HAP-1 (cell line): ENCODE measurements around the gene PRC1.

Experiments used
- DNase-seq, 2 experiments: peaks; one replicate each; pipeline ENCODE4 v3.0.0-alpha.2; 2016 to 2020; ENCODE audit warnings: low spot score in 2 of 2
- H3K27me3 ChIP-seq: fragments of 250-450 bp; sonication (Bioruptor Pico); 2 replicates; pipeline ENCODE4 v1.5.1; 2020; ENCODE audit warnings: low read depth, mild to moderate bottlenecking, moderate library complexity
- H3K36me3 ChIP-seq: fragments of 250-450 bp; sonication (Bioruptor Pico); replicated peaks from 2 replicates; pipeline ENCODE4 v1.5.1; 2020; ENCODE audit warnings: mild to moderate bottlenecking
- H3K4me1 ChIP-seq: fragments of 250-450 bp; sonication (Bioruptor Pico); 2 replicates; pipeline ENCODE4 v1.5.1; 2020; ENCODE audit warnings: mild to moderate bottlenecking
- H3K4me3 ChIP-seq: fragments of 250-450 bp; sonication (Bioruptor Pico); 2 replicates; pipeline ENCODE4 v1.5.1; 2020; ENCODE audit warnings: mild to moderate bottlenecking, moderate library complexity
- H3K9me3 ChIP-seq: fragments of 250-450 bp; sonication (Bioruptor Pico); 2 replicates; pipeline ENCODE4 v1.5.1; 2020; ENCODE audit warnings: mild to moderate bottlenecking, moderate library complexity
- in situ Hi-C: fragments of 300-500 bp; cut with MboI; formaldehyde crosslinking; loops from 3 replicates; pipeline ENCODE4 v1.14.3; 2020; ENCODE audit warnings: low sequenced_read_pairs, inconsistent platforms, mixed read lengths

Gene PRC1

GRCh38 chr15:90994417-90995311, at the start of gene PRC1:
TSS of gene PRC1 (minus strand) at chr15:90994535. CDS start at chr15:90994417, 118 bp downstream.
- Histone ChIP-seq H3K27me3 (no peaks in the 10 kb centered on the region), H3K9me3 (no peaks in the 10 kb centered on the region), H3K4me1 (peaks cover 12% of the 10 kb centered on the region), H3K4me3 (peak within 1 kb of the TSS; percentile 100), H3K36me3 (peaks cover 18% of the 10 kb centered on the region)
- DNase-seq: peak; percentile 97 to 99
- in situ Hi-C loops: loop anchor here (5.0 kb wide), 1 partner anchor 37 kb away; no protein-coding TSS in a partner anchor

- no peak for DNase-seq
- Histone ChIP-seq H3K9me3 (no peaks in the 10 kb centered on the region), H3K4me1 (no peaks in the 10 kb centered on the region), H3K36me3 (no peaks in the 10 kb centered on the region), H3K27me3 (peaks cover 6% of the 10 kb centered on the region), H3K4me3 (no peak overlapping the region)
- in situ Hi-C loops: no loop called here
Observed at GRCh38 chr15:91043202-91043874, 49.0 kb upstream of the PRC1 start.

GRCh38 chr15:91040856-91041255, 46.5 kb upstream of the PRC1 start:
- no peak for DNase-seq
- no peaks in the 10 kb centered on the region for H3K9me3 ChIP-seq
- peaks cover 15% of the 10 kb centered on the region for H3K27me3 ChIP-seq
- H3K4me1 ChIP-seq: no peaks in the 10 kb centered on the region
- in situ Hi-C loops: no loop called here
- H3K4me3 ChIP-seq: no peak overlapping the region
- H3K36me3 ChIP-seq: no peaks in the 10 kb centered on the region

- no peak overlapping the region for H3K4me3 ChIP-seq
- no peaks in the 10 kb centered on the region for H3K9me3 ChIP-seq
- H3K36me3 ChIP-seq: no peaks in the 10 kb centered on the region
- peaks cover 17% of the 10 kb centered on the region for H3K27me3 ChIP-seq
- DNase-seq: no peak
- H3K4me1 ChIP-seq: no peaks in the 10 kb centered on the region
- in situ Hi-C loops: no loop called here
Observed at GRCh38 chr15:91039996-91040395, 45.7 kb upstream of the PRC1 start.

GRCh38 chr15:91032919-91033803, 38.8 kb upstream of the PRC1 start:
- peaks cover 17% of the 10 kb centered on the region for H3K27me3 ChIP-seq
- peak in 1 of 2 experiments; percentile 77 for DNase-seq
- no peaks in the 10 kb centered on the region for H3K36me3 ChIP-seq
- no peak overlapping the region for H3K4me3 ChIP-seq
- H3K4me1 ChIP-seq: no peaks in the 10 kb centered on the region
- in situ Hi-C loops: no loop called here
- no peaks in the 10 kb centered on the region for H3K9me3 ChIP-seq

- H3K27me3 ChIP-seq: peaks cover 12% of the 10 kb centered on the region
- no peaks in the 10 kb centered on the region for H3K9me3 ChIP-seq
- in situ Hi-C loops: no loop called here
Observed at GRCh38 chr15:91031796-91032195, 37.5 kb upstream of the PRC1 start.

GRCh38 chr15:91027677-91028076, 33.3 kb upstream of the PRC1 start:
- H3K36me3 ChIP-seq: no peaks in the 10 kb centered on the region
- H3K9me3 ChIP-seq: no peaks in the 10 kb centered on the region
- DNase-seq: no peak
- H3K4me1 ChIP-seq: peaks cover 4% of the 10 kb centered on the region
- H3K27me3 ChIP-seq: no peaks in the 10 kb centered on the region
- in situ Hi-C loops: no loop called here
- H3K4me3 ChIP-seq: no peak overlapping the region

More at GRCh38 chr15:91031796-91032195, 37.5 kb upstream of the PRC1 start:
- no peak for DNase-seq
- Histone ChIP-seq H3K4me3 (no peak overlapping the region), H3K4me1 (no peaks in the 10 kb centered on the region), H3K36me3 (no peaks in the 10 kb centered on the region)

GRCh38 chr15:91023720-91024119, 29.4 kb upstream of the PRC1 start:
- Histone ChIP-seq H3K36me3 (no peaks in the 10 kb centered on the region), H3K4me3 (no peak overlapping the region), H3K9me3 (no peaks in the 10 kb centered on the region), H3K4me1 (peaks cover 11% of the 10 kb centered on the region), H3K27me3 (no peaks in the 10 kb centered on the region)
- in situ Hi-C loops: no loop called here
- no peak for DNase-seq

- in situ Hi-C loops: no loop called here
- Histone ChIP-seq H3K9me3 (no peaks in the 10 kb centered on the region), H3K27me3 (no peaks in the 10 kb centered on the region), H3K4me3 (peak overlapping the region; percentile 82), H3K36me3 (peaks cover 4% of the 10 kb centered on the region; the same call in 1 of the 2 replicates), H3K4me1 (peaks cover 11% of the 10 kb centered on the region)
- DNase-seq: no peak
Observed at GRCh38 chr15:91022832-91023129, 28.4 kb upstream of the PRC1 start.

GRCh38 chr15:91022075-91022831, 27.9 kb upstream of the PRC1 start, which contains the start of gene VPS33B:
TSS of gene VPS33B (minus strand) at chr15:91022594. CDS start at chr15:91022249, 345 bp downstream.
- peak; percentile 85 to 91 for DNase-seq
- in situ Hi-C loops: no loop called here
- Histone ChIP-seq H3K9me3 (no peaks in the 10 kb centered on the region), H3K4me1 (peaks cover 11% of the 10 kb centered on the region), H3K36me3 (peaks cover 4% of the 10 kb centered on the region; the same call in 1 of the 2 replicates), H3K4me3 (peak within 1 kb of the TSS; percentile 82), H3K27me3 (no peaks in the 10 kb centered on the region)

- Histone ChIP-seq H3K27me3 (no peaks in the 10 kb centered on the region), H3K4me3 (peak overlapping the region; percentile 82), H3K36me3 (peaks cover 8% of the 10 kb centered on the region; the same call in 1 of the 2 replicates), H3K9me3 (no peaks in the 10 kb centered on the region), H3K4me1 (peaks cover 11% of the 10 kb centered on the region)
- in situ Hi-C loops: no loop called here
- DNase-seq: no peak
Observed at GRCh38 chr15:91021516-91022074, 27.3 kb upstream of the PRC1 start.

GRCh38 chr15:91018158-91018557, 23.8 kb upstream of the PRC1 start:
- no peaks in the 10 kb centered on the region for H3K9me3 ChIP-seq
- no peak overlapping the region for H3K4me3 ChIP-seq
- peaks cover 11% of the 10 kb centered on the region for H3K4me1 ChIP-seq
- peaks cover 17% of the 10 kb centered on the region; the same call in 1 of the 2 replicates for H3K36me3 ChIP-seq
- in situ Hi-C loops: no loop called here
- no peak for DNase-seq
- no peaks in the 10 kb centered on the region for H3K27me3 ChIP-seq
